Uterus (tissue), 4 donors: Measurements from ENCODE around the gene LLGL2. TPM values are rescaled to one million over a fixed set of nuclear protein-coding genes. Genes with fewer than 3 reads are reported as not detected.

Experiments
- DNase-seq, 2 donors: peaks; one replicate each; pipeline ENCODE4 v3.0.0-alpha.2; 2019 to 2020
- H3K27ac ChIP-seq, 2 donors: fragments of 200-600 bp; sonication (generic); 1 replicate in 1 of 2; 2 replicates in 1 of 2; pipeline ENCODE4 v1.5.1; 2016 to 2018
- H3K27me3 ChIP-seq, 2 donors: fragments of 200-600 bp; sonication (generic); one replicate each; pipeline ENCODE4 v1.5.1; 2018 to 2019; ENCODE audit warnings: control low read depth in 1 of 2
- H3K36me3 ChIP-seq, 2 donors: fragments of 200-600 bp; sonication (generic); one replicate each; pipeline ENCODE4 v1.5.1; 2019; ENCODE audit warnings: control low read depth in 1 of 2
- H3K4me1 ChIP-seq, 2 donors: fragments of 200-600 bp; sonication (generic); one replicate each; pipeline ENCODE4 v1.5.1; 2018 to 2019; ENCODE audit warnings: control low read depth in 1 of 2
- H3K4me3 ChIP-seq, 2 donors: fragments of 200-600 bp; sonication (generic); 1 replicate in 1 of 2; 2 replicates in 1 of 2; pipeline ENCODE4 v1.5.1; 2018 to 2019; ENCODE audit warnings: mild to moderate bottlenecking in 1 of 2
- H3K9me3 ChIP-seq, 2 donors: fragments of 200-600 bp; sonication (generic); one replicate each; pipeline ENCODE4 v1.5.1; 2019; ENCODE audit warnings: control low read depth in 1 of 2
- CTCF ChIP-seq, 4 experiments: fragments of 200-600 bp in 2 of 4; fragments of 450-650 bp in 2 of 4; sonication (generic) in 2 of 4; IDR thresholded peaks; one replicate each; pipeline ENCODE4 v1.5.1; 2016 to 2019; ENCODE audit warnings: antibody characterized with exemption in 4 of 4, mild to moderate bottlenecking in 2 of 4, moderate library complexity in 1 of 4
- POLR2A ChIP-seq, 2 donors: fragments of 450-650 bp; IDR thresholded peaks; one replicate each; pipeline ENCODE4 v1.6.1; 2016; ENCODE audit warnings: antibody characterized with exemption in 2 of 2, mild to moderate bottlenecking in 1 of 2, moderate library complexity in 1 of 2
- intact Hi-C: fragments of 100-400 bp; cut with DNase I; formaldehyde crosslinking; loops from one replicate; pipeline ENCODE4 v1.15.1; 2023; ENCODE audit warnings: low total_unique reads
- total RNA-seq, 4 donors: library from RNA; depleted of rRNA in 3 of 4; stranded (reverse); fragments of >200 nt in 3 of 4; gene quantifications; one replicate each; pipeline versions ENCODE4 v1.1.0 to v1.2.4, GENCODE V29; 2014 to 2023
- donor health status: DM: yes; HTN: yes; CAD: no.

Gene LLGL2
- total RNA-seq, 4 donors from 2014 or later: 3.1 to 31.9 (median 14.0) TPM

GRCh38 chr17:75524269-75524969, 1.1 kb upstream of the LLGL2 start:
- Histone ChIP-seq H3K9me3 (no peaks in the 10 kb centered on the region), H3K27me3 (no peaks in the 10 kb centered on the region), H3K36me3 (no peaks in the 10 kb centered on the region), H3K4me3 (peak overlapping the region; percentile 67 to 85), H3K27ac (peak overlapping the region; percentile 71 to 79), H3K4me1 (peaks cover 0 to 10% of the 10 kb centered on the region in 2 donors)
- no peak for TF ChIP-seq CTCF (IDR thresholded peaks at IDR 0.05)
- TF ChIP-seq POLR2A (IDR thresholded peaks at IDR 0.05): no peak
- no peak for DNase-seq
- intact Hi-C loops: loop anchor here (10.0 kb wide), 1 partner anchor 200 kb away; no protein-coding TSS in a partner anchor

- intact Hi-C loops: loop anchor here (10.0 kb wide), 1 partner anchor 201 kb away; no protein-coding TSS in a partner anchor
- Histone ChIP-seq H3K27ac (peak overlapping the region in 1 of 2 donors; percentile 71), H3K9me3 (no peaks in the 10 kb centered on the region), H3K4me1 (peaks cover 0 to 10% of the 10 kb centered on the region in 2 donors), H3K27me3 (no peaks in the 10 kb centered on the region), H3K4me3 (peak overlapping the region; percentile 67 to 85), H3K36me3 (no peaks in the 10 kb centered on the region)
- no peak for TF ChIP-seq POLR2A (IDR thresholded peaks at IDR 0.05)
- TF ChIP-seq CTCF (IDR thresholded peaks at IDR 0.05): no peak
- no peak for DNase-seq
These were observed 483 bp downstream of the LLGL2 start for GRCh38 chr17:75525806-75526554.

- peaks cover 0 to 10% of the 10 kb centered on the region in 2 donors for H3K4me1 ChIP-seq
- H3K27ac ChIP-seq: no peak overlapping the region
- no peaks in the 10 kb centered on the region for H3K9me3 ChIP-seq
- TF ChIP-seq POLR2A (IDR thresholded peaks at IDR 0.05) (no peak), CTCF (IDR thresholded peaks at IDR 0.05) (no peak)
- intact Hi-C loops: loop anchor here (10.0 kb wide), 1 partner anchor 202 kb away; no protein-coding TSS in a partner anchor
- DNase-seq: no peak
- H3K36me3 ChIP-seq: no peaks in the 10 kb centered on the region
- H3K27me3 ChIP-seq: no peaks in the 10 kb centered on the region
- H3K4me3 ChIP-seq: no peak overlapping the region
These were observed 1.2 kb downstream of the LLGL2 start for GRCh38 chr17:75526555-75527270.

GRCh38 chr17:75530837-75531720, 5.6 kb downstream of the LLGL2 start:
- Histone ChIP-seq H3K36me3 (no peaks in the 10 kb centered on the region), H3K27me3 (no peaks in the 10 kb centered on the region), H3K27ac (no peak overlapping the region), H3K4me1 (peaks cover 0 to 2% of the 10 kb centered on the region in 2 donors), H3K4me3 (no peak overlapping the region), H3K9me3 (no peaks in the 10 kb centered on the region)
- no peak for TF ChIP-seq POLR2A (IDR thresholded peaks at IDR 0.05)
- TF ChIP-seq CTCF (IDR thresholded peaks at IDR 0.05): no peak
- no peak for DNase-seq
- intact Hi-C loops: no loop called here
